Gastroesophageal sphincter (tissue), 3 donors: ENCODE data around the gene SCO2.

Experiments used
- POLR2A ChIP-seq, 2 donors: fragments of 450-650 bp; IDR thresholded peaks; one replicate each; pipeline ENCODE4 v1.6.1; 2017; ENCODE audit warnings: antibody characterized with exemption in 2 of 2, mild to moderate bottlenecking in 2 of 2, moderate library complexity in 1 of 2
- POLR2AphosphoS5 ChIP-seq: sonication (generic); formaldehyde crosslinking; IDR thresholded peaks from one replicate; pipeline ENCODE4 v1.6.1; 2017; ENCODE audit warnings: antibody characterized with exemption
- TF ChIP-seq, protein P1 (sequence below), 4 experiments: fragments of 200-600 bp in 2 of 4; fragments of 450-650 bp in 2 of 4; sonication (generic) in 1 of 4; IDR thresholded peaks; one replicate each; pipeline ENCODE4 v1.5.1; 2017 to 2019; ENCODE audit warnings: antibody characterized with exemption in 4 of 4, mild to moderate bottlenecking in 2 of 4, moderate library complexity in 2 of 4

DNA sequence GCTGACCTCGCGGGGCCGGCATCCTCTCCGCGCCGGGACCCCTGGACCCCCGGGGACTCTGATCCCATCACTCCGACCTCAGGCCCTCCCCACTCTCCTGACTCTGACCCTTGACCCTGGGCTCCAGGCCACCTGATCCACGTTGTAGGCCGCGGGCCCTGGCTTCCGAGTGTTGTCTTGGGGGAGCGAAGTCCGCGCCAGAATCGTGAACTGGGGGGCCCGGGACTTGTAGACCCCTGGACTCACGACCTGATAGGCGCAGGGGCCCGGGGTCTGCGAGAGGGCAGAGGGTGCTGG, 5.1 kb upstream of the SCO2 start:
- TF ChIP-seq, protein P1, sequence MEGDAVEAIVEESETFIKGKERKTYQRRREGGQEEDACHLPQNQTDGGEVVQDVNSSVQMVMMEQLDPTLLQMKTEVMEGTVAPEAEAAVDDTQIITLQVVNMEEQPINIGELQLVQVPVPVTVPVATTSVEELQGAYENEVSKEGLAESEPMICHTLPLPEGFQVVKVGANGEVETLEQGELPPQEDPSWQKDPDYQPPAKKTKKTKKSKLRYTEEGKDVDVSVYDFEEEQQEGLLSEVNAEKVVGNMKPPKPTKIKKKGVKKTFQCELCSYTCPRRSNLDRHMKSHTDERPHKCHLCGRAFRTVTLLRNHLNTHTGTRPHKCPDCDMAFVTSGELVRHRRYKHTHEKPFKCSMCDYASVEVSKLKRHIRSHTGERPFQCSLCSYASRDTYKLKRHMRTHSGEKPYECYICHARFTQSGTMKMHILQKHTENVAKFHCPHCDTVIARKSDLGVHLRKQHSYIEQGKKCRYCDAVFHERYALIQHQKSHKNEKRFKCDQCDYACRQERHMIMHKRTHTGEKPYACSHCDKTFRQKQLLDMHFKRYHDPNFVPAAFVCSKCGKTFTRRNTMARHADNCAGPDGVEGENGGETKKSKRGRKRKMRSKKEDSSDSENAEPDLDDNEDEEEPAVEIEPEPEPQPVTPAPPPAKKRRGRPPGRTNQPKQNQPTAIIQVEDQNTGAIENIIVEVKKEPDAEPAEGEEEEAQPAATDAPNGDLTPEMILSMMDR (IDR thresholded peaks at IDR 0.05), result no peak
- TF ChIP-seq POLR2A (IDR thresholded peaks at IDR 0.05), result no peak
- no peak for TF ChIP-seq POLR2AphosphoS5
